HG02759 (cell line): ENCODE results near the gene SIK2.

Experiments
- ATAC-seq: cut with Tn5 transposase; IDR thresholded peaks from one replicate; pipeline ENCODE4 v1.9.1; 2021; ENCODE audit warnings: mild to moderate bottlenecking, moderate library complexity; ENCODE audit not compliant: unreplicated experiment

The SIK2 gene

GRCh38 chr11:111778047-111778558 is 175.9 kb downstream of the SIK2 start:
- no peak for ATAC-seq

- no peak for ATAC-seq
Observed at GRCh38 chr11:111779118-111779517, 176.9 kb downstream of the SIK2 start.
